Measurements from ENCODE around the gene INO80.

INO80 gene

GRCh38 chr15:41116116-41116961, at the start of gene INO80:
Gene INO80, minus strand, starts transcription at chr15:41116280. Its CDS starts 19,970 bp downstream, at chr15:41096310.
- Histone ChIP-seq H3K79me2 (ENCODE audit: control insufficient read depth, insufficient read depth, low read length, unreplicated experiment) (peaks cover 51% of the 10 kb centered on the region), H3K4me1 (ENCODE audit: control insufficient read depth, insufficient read depth, low read length, unreplicated experiment) (peaks cover 7% of the 10 kb centered on the region), H3K4me3 (ENCODE audit: low read depth, low read length) (peak within 1 kb of the TSS; percentile 86), H3K36me3 (ENCODE audit: insufficient read depth, low read length) (no peaks in the 10 kb centered on the region), H3K27me3 (ENCODE audit: insufficient read depth, low read length) (no peaks in the 10 kb centered on the region), H3K27ac (ENCODE audit: low read depth, low read length) (peak within 1 kb of the TSS; percentile 91), H2AFZ (ENCODE audit: low read length, unreplicated experiment) (peak within 1 kb of the TSS; percentile 71)

DNA sequence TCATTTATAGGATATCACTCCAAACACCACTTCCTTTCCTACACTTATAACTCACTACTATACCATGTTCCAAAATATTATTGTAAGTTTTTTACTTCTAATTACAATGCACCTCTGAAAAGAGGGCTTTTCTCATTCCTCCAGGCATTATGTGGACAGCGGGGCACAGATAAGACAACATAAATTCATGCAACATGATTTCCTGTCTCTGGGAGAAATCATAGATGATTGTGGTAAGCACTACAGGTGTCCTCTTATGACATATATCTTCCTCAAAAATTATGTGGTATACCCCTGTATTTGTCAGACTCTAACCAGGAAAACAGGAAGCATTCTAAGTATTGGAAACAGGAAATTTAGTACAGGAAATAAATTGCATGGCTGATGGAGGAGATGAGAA, 45.7 kb upstream of the INO80 start:
- Histone ChIP-seq H3K27ac (ENCODE audit: low read depth, low read length) (peak overlapping the region; percentile 60), H3K79me2 (ENCODE audit: control insufficient read depth, insufficient read depth, low read length, unreplicated experiment) (no peaks in the 10 kb centered on the region), H3K4me3 (ENCODE audit: low read depth, low read length) (no peak overlapping the region), H3K36me3 (ENCODE audit: insufficient read depth, low read length) (no peaks in the 10 kb centered on the region), H3K4me1 (ENCODE audit: control insufficient read depth, insufficient read depth, low read length, unreplicated experiment) (peaks cover 8% of the 10 kb centered on the region), H3K27me3 (ENCODE audit: insufficient read depth, low read length) (no peaks in the 10 kb centered on the region), H2AFZ (ENCODE audit: low read length, unreplicated experiment) (no peak overlapping the region)

DNA sequence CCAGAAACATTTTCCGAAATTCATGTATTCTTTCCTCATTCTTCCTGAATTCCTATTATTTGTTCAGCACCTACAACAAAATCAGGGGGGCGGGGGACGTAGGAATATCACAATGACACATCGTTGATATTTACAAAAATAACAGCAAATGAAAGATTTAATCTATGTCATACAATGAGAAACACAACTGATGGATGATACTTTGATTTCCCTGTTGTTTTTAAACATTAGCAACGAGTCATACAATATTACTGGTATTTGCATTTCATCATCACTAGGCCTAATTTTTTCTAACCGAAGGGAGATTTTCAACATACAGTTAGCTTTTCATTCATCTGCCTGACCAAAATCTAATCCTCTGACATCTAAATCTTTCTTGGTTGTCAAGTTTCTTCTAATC, 45.3 kb upstream of the INO80 start:
- Histone ChIP-seq H3K36me3 (ENCODE audit: insufficient read depth, low read length) (no peaks in the 10 kb centered on the region), H2AFZ (ENCODE audit: low read length, unreplicated experiment) (no peak overlapping the region), H3K79me2 (ENCODE audit: control insufficient read depth, insufficient read depth, low read length, unreplicated experiment) (no peaks in the 10 kb centered on the region), H3K4me1 (ENCODE audit: control insufficient read depth, insufficient read depth, low read length, unreplicated experiment) (peaks cover 8% of the 10 kb centered on the region), H3K4me3 (ENCODE audit: low read depth, low read length) (no peak overlapping the region), H3K27ac (ENCODE audit: low read depth, low read length) (peak overlapping the region; percentile 60), H3K27me3 (ENCODE audit: insufficient read depth, low read length) (no peaks in the 10 kb centered on the region)

DNA sequence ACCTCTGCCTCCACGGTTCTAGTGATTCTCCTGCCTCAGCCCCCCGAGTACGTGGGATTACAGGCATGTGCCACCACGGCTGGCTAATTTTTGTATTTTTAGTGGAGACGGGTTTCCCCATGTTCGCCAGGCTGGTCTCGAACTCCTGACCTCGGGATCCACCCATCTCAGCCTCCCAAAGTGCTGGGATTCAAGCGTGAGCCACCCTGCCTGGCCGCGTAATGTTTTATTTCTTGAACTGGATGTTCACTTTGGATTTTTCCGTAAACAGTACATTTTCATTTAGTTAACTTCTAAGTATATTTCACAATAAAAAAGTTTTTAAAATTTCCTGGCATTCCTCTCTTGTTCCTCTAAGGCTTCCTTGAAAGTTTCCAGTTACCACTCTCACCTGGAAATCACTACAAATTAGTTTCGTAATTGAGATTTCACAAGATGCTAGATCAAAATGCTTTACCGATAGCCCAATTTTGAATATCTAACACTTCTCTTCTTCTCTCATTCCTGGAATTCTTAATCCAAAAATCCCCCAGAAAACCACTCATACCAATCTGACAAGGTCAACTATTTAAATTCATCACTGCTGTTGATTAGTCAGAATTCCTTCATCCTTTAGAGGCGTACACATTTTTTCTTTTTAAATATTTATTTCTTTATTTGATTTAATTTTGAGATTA, 44.7 kb upstream of the INO80 start:
- Histone ChIP-seq H3K4me1 (ENCODE audit: control insufficient read depth, insufficient read depth, low read length, unreplicated experiment) (peaks cover 8% of the 10 kb centered on the region), H3K4me3 (ENCODE audit: low read depth, low read length) (peak overlapping the region; percentile 33), H3K79me2 (ENCODE audit: control insufficient read depth, insufficient read depth, low read length, unreplicated experiment) (no peaks in the 10 kb centered on the region), H3K27ac (ENCODE audit: low read depth, low read length) (peak overlapping the region; percentile 60), H3K27me3 (ENCODE audit: insufficient read depth, low read length) (no peaks in the 10 kb centered on the region), H2AFZ (ENCODE audit: low read length, unreplicated experiment) (peak overlapping the region; percentile 71), H3K36me3 (ENCODE audit: insufficient read depth, low read length) (no peaks in the 10 kb centered on the region)

DNA sequence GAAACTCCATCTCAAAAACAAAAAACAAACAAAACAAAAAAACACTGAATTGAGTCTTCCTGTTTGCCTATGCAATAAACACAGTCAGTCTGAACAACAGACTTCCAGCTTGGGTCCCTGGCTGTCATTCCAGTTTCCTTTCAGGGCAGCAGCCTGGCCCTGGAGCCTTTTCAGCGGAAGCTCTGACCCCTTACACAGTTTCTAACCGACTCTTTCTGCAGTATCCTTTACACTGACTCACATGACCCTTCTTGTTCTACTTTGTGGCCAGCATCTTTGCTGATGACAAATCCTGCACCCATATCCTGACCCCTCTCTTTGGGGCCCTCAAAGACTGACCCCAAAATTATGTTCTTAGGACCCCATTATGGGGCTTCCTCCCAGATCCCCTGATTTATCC, 38.3 kb upstream of the INO80 start:
- Histone ChIP-seq H3K36me3 (ENCODE audit: insufficient read depth, low read length) (no peaks in the 10 kb centered on the region), H3K27me3 (ENCODE audit: insufficient read depth, low read length) (no peaks in the 10 kb centered on the region), H3K27ac (ENCODE audit: low read depth, low read length) (no peak overlapping the region), H2AFZ (ENCODE audit: low read length, unreplicated experiment) (no peak overlapping the region), H3K79me2 (ENCODE audit: control insufficient read depth, insufficient read depth, low read length, unreplicated experiment) (no peaks in the 10 kb centered on the region), H3K4me3 (ENCODE audit: low read depth, low read length) (no peak overlapping the region), H3K4me1 (ENCODE audit: control insufficient read depth, insufficient read depth, low read length, unreplicated experiment) (peaks cover 5% of the 10 kb centered on the region)

GRCh38 chr15:41153733-41154132, 37.7 kb upstream of the INO80 start:
- Histone ChIP-seq H3K4me3 (ENCODE audit: low read depth, low read length) (no peak overlapping the region), H3K27ac (ENCODE audit: low read depth, low read length) (no peak overlapping the region), H3K79me2 (ENCODE audit: control insufficient read depth, insufficient read depth, low read length, unreplicated experiment) (no peaks in the 10 kb centered on the region), H2AFZ (ENCODE audit: low read length, unreplicated experiment) (no peak overlapping the region), H3K4me1 (ENCODE audit: control insufficient read depth, insufficient read depth, low read length, unreplicated experiment) (peaks cover 5% of the 10 kb centered on the region), H3K36me3 (ENCODE audit: insufficient read depth, low read length) (no peaks in the 10 kb centered on the region), H3K27me3 (ENCODE audit: insufficient read depth, low read length) (no peaks in the 10 kb centered on the region)

GRCh38 chr15:41151451-41152005, 35.4 kb upstream of the INO80 start:
- Histone ChIP-seq H3K27me3 (ENCODE audit: insufficient read depth, low read length) (no peaks in the 10 kb centered on the region), H3K4me3 (ENCODE audit: low read depth, low read length) (no peak overlapping the region), H3K4me1 (ENCODE audit: control insufficient read depth, insufficient read depth, low read length, unreplicated experiment) (peaks cover 8% of the 10 kb centered on the region), H3K27ac (ENCODE audit: low read depth, low read length) (no peak overlapping the region), H3K36me3 (ENCODE audit: insufficient read depth, low read length) (no peaks in the 10 kb centered on the region), H2AFZ (ENCODE audit: low read length, unreplicated experiment) (no peak overlapping the region), H3K79me2 (ENCODE audit: control insufficient read depth, insufficient read depth, low read length, unreplicated experiment) (no peaks in the 10 kb centered on the region)

GRCh38 chr15:41150279-41150678, 34.2 kb upstream of the INO80 start:
- Histone ChIP-seq H3K79me2 (ENCODE audit: control insufficient read depth, insufficient read depth, low read length, unreplicated experiment) (no peaks in the 10 kb centered on the region), H3K27ac (ENCODE audit: low read depth, low read length) (no peak overlapping the region), H2AFZ (ENCODE audit: low read length, unreplicated experiment) (no peak overlapping the region), H3K36me3 (ENCODE audit: insufficient read depth, low read length) (no peaks in the 10 kb centered on the region), H3K27me3 (ENCODE audit: insufficient read depth, low read length) (no peaks in the 10 kb centered on the region), H3K4me3 (ENCODE audit: low read depth, low read length) (no peak overlapping the region), H3K4me1 (ENCODE audit: control insufficient read depth, insufficient read depth, low read length, unreplicated experiment) (peaks cover 8% of the 10 kb centered on the region)

DNA sequence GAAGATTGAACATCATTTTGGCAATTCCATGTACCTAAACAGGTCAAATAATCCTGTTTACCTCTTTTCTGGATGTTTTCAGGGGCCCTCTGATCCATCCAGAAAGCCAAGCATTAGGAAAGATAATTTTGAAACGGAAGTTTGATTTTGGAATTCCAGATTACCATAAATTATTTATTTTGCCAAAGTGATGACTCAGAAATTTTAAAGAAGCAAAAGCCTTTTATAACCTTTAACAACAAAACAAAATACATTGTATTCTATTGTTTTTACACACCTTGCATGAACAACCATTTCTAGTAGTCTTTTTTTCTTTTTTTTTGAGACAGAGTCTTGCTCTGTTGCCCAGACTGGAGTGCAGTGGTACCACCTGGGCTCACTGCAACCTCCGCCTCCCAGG, 32.0 kb upstream of the INO80 start:
- no peak overlapping the region for H3K27ac ChIP-seq (ENCODE audit: low read depth, low read length)
- no peak overlapping the region for H2AFZ ChIP-seq (ENCODE audit: low read length, unreplicated experiment)
- H3K36me3 ChIP-seq (ENCODE audit: insufficient read depth, low read length): no peaks in the 10 kb centered on the region
- H3K27me3 ChIP-seq (ENCODE audit: insufficient read depth, low read length): no peaks in the 10 kb centered on the region
- no peak overlapping the region for H3K4me3 ChIP-seq (ENCODE audit: low read depth, low read length)
- no peaks in the 10 kb centered on the region for H3K79me2 ChIP-seq (ENCODE audit: control insufficient read depth, insufficient read depth, low read length, unreplicated experiment)
- peaks cover 8% of the 10 kb centered on the region for H3K4me1 ChIP-seq (ENCODE audit: control insufficient read depth, insufficient read depth, low read length, unreplicated experiment)

DNA sequence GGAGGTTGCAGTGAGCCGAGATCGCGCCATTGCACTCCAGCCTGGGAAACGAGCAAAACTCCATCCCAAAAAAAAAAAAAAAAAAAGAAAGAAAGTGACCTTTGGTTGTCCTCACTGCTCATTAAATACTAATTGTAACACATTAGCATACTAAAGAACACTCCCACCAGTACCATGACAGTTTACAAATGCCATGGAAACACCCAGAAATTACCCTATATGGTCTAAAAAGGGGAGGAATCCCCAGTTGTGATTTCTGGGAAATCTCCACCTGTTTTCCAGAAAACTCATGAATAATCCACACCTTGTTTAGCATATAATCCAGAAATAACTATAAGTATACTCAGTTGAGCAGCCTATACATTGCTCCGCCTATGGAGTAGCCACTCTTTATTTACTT, 23.5 kb upstream of the INO80 start:
- H3K4me1 ChIP-seq (ENCODE audit: control insufficient read depth, insufficient read depth, low read length, unreplicated experiment): no peaks in the 10 kb centered on the region
- no peak overlapping the region for H2AFZ ChIP-seq (ENCODE audit: low read length, unreplicated experiment)
- H3K27me3 ChIP-seq (ENCODE audit: insufficient read depth, low read length): no peaks in the 10 kb centered on the region
- no peak overlapping the region for H3K4me3 ChIP-seq (ENCODE audit: low read depth, low read length)
- H3K27ac ChIP-seq (ENCODE audit: low read depth, low read length): no peak overlapping the region
- no peaks in the 10 kb centered on the region for H3K79me2 ChIP-seq (ENCODE audit: control insufficient read depth, insufficient read depth, low read length, unreplicated experiment)
- H3K36me3 ChIP-seq (ENCODE audit: insufficient read depth, low read length): no peaks in the 10 kb centered on the region
